Brain microvascular endothelial cell (primary cell): ENCODE measurements around the gene SERPINA6.

ENCODE experiments used
- DNase-seq: peaks from one replicate; pipeline ENCODE4 v3.0.0-alpha.2; 2020
- H3K27ac ChIP-seq: fragments of 250-450 bp; sonication (Bioruptor Pico); 2 replicates; pipeline ENCODE4 v1.5.1; 2020; ENCODE audit warnings: mild to moderate bottlenecking, moderate library complexity
- H3K27me3 ChIP-seq: fragments of 250-450 bp; sonication (Bioruptor Pico); replicated peaks from 2 replicates; pipeline ENCODE4 v1.5.1; 2020; ENCODE audit warnings: mild to moderate bottlenecking
- H3K36me3 ChIP-seq: fragments of 250-450 bp; sonication (Bioruptor Pico); replicated peaks from 2 replicates; pipeline ENCODE4 v1.5.1; 2020; ENCODE audit warnings: mild to moderate bottlenecking
- H3K4me3 ChIP-seq: 2 replicates; pipeline ENCODE4 v1.5.1; 2011; ENCODE audit warnings: low read depth, mild to moderate bottlenecking, control low read depth, low read length, moderate library complexity
- CTCF ChIP-seq: IDR thresholded peaks from 2 replicates; pipeline ENCODE4 v1.5.1; 2011; ENCODE audit warnings: low read depth, mild to moderate bottlenecking, moderate library complexity, low read length, control low read depth, inconsistent platforms; ENCODE audit errors: missing control alignments
- in situ Hi-C: cut with HindIII; loops from 2 replicates; pipeline ENCODE4 v1.10.0; 2017; ENCODE audit warnings: low sequenced_read_pairs, low pct_ligation_motif_present

Gene SERPINA6

GRCh38 chr14:94295360-94296180, 27.6 kb downstream of the SERPINA6 start:
- Histone ChIP-seq H3K36me3 (no peaks in the 10 kb centered on the region), H3K27me3 (no peaks in the 10 kb centered on the region), H3K4me3 (no peak overlapping the region), H3K27ac (no peak overlapping the region)
- in situ Hi-C loops: no loop called here
- no peak for TF ChIP-seq CTCF
- DNase-seq: no peak

DNA sequence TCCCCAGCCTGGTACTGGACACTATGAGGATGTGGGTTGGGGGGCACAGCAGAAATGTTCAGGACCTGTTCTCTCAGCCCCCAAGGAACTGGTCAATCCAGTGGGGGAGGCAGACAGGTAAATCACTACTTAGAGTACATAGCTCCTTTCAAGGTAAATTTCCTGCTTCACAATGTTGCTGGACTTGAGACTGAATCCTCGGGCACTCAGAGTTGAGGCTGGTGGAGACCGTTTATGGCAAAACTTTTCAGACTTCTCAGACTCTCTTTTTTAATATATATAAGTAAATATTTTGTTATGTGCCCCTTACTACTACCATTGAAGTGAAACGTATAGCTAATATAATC, 29.6 kb downstream of the SERPINA6 start:
- in situ Hi-C loops: no loop called here
- Histone ChIP-seq H3K27ac (no peak overlapping the region), H3K4me3 (no peak overlapping the region), H3K27me3 (no peaks in the 10 kb centered on the region), H3K36me3 (no peaks in the 10 kb centered on the region)
- TF ChIP-seq CTCF: no peak
- no peak for DNase-seq

DNA sequence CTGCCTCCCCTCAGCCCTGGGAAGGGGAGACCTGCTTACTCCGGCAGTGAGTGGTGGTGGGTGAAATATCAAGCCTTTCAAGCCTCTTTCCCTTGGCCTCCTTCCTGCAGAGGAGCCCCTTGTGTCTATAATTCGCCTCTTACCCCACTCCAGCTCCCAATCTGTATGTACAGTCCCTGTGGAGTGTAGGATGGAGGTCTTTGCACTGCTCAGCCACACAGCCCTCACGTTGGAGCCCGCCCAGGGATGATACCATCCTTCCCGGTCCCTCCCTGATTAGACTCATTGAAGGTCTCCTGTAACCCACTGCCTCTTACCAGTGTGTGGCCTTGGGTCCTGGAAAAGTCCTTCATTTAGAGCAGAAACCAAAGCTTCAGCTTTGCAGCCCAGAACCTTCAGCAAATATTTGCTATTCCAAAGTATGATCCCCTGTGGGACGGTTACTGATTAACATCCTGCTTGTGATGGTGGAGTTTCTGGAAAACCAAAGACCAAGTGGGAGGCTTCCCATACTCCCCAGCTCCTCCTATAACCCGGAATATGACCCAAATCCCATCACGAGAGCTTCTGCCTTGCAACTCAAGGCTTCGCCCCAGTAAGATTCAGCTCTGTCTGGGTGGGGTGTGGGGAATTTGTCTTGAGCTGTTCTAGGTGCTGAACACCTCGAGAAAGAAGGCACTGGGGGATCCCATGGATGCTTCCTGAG, 30.1 kb downstream of the SERPINA6 start, which contains the start of gene SERPINA10:
TSS of gene SERPINA10 (minus strand) at position 397 of the 706 bp plus-strand sequence. CDS start 2,675 bp downstream, outside the sequence.
- no peak for TF ChIP-seq CTCF
- in situ Hi-C loops: no loop called here
- no peaks in the 10 kb centered on the region for H3K27me3 ChIP-seq

DNA sequence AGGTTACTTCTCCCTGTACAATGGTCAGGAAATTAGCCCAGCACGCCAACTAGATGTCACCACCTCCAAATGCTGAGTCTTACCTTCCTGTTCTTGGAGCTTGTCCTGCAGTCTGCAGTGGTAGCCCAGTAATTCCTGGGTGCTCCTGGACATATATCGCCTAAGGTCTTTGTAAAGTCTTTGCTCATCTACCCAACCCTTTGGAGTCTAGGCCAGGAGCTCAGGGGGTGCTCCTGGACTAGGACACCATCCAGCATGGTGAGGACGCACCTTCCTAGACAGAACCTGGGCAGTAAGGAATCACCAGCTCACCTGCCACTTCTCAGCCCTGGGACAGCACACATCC, 30.6 kb downstream of the SERPINA6 start:
- no peak overlapping the region for H3K4me3 ChIP-seq
- DNase-seq: no peak
- no peaks in the 10 kb centered on the region for H3K27me3 ChIP-seq
- TF ChIP-seq CTCF: no peak
- in situ Hi-C loops: no loop called here
- H3K27ac ChIP-seq: no peak overlapping the region
- no peaks in the 10 kb centered on the region for H3K36me3 ChIP-seq

More for the DNA sequence above, 30.1 kb downstream of the SERPINA6 start, which contains the start of gene SERPINA10:
- Histone ChIP-seq H3K4me3 (no peak within 1 kb of the TSS), H3K27ac (no peak within 1 kb of the TSS), H3K36me3 (no peaks in the 10 kb centered on the region)
- DNase-seq: no peak

GRCh38 chr14:94291906-94292525, 31.1 kb downstream of the SERPINA6 start:
- Histone ChIP-seq H3K27me3 (no peaks in the 10 kb centered on the region), H3K4me3 (no peak overlapping the region), H3K36me3 (no peaks in the 10 kb centered on the region), H3K27ac (no peak overlapping the region)
- DNase-seq: no peak
- in situ Hi-C loops: no loop called here
- TF ChIP-seq CTCF: no peak
